Dermis microvascular lymphatic vessel endothelial cell (primary cell): ENCODE results near the gene ARL2. TPM values are rescaled to one million over a fixed set of nuclear protein-coding genes. Genes with fewer than 3 reads are reported as not detected.

Experiments used
- DNase-seq, 2 donors: peaks; one replicate each; pipeline versions ENCODE4 v3.0.0 to v3.0.0-alpha.2; 2010; ENCODE audit warnings: low read depth in 2 of 2
- total RNA-seq: library from RNA; depleted of rRNA; stranded (reverse); fragments of >200 nt; gene quantifications from 2 replicates; pipeline ENCODE4 v1.2.1, GENCODE V29; 2014

The ARL2 gene
- total RNA-seq, 1 donor from 2014 or later: 107 TPM

DNA sequence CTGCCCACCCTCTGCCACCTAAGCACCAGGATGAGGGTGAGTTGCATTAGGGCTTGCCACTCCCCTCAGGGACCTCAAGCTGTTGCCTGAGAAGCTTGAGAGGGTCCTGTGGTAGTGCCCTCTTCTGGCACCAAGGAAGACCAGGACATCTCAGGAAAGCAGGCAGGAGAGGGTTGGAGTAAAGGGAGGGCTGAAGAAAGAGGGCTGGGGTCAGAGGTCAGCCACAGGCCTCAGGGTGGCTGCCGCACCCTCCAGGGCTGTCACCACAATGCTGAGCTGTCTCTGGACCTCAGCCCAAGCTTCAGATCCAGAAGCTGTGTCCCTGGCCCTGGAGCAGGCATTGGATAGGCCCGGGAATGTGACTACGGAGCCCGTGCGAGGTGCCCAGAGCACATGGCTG, 31.1 kb downstream of the ARL2 start:
- DNase-seq: no peak

DNA sequence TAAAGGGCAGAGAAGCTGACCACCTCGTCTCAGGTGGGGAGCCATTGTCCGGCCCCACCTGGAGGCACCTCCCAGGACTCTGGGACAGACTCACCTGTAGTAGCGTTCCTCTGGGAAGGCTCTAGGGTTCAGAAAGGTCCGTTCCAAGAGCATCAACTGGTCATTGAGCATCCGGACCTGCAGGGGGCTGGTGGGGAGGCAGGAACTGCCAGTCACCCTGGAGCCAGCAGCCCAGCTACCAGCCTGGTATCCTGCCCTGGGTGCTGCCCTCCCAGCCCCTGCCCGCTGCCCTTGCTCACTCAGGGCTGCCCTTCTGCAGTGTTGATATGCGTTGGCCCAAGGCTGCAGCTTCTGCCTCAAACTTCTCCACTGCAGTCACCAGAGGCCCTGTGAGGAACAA, 31.8 kb downstream of the ARL2 start:
- DNase-seq: no peak

DNA sequence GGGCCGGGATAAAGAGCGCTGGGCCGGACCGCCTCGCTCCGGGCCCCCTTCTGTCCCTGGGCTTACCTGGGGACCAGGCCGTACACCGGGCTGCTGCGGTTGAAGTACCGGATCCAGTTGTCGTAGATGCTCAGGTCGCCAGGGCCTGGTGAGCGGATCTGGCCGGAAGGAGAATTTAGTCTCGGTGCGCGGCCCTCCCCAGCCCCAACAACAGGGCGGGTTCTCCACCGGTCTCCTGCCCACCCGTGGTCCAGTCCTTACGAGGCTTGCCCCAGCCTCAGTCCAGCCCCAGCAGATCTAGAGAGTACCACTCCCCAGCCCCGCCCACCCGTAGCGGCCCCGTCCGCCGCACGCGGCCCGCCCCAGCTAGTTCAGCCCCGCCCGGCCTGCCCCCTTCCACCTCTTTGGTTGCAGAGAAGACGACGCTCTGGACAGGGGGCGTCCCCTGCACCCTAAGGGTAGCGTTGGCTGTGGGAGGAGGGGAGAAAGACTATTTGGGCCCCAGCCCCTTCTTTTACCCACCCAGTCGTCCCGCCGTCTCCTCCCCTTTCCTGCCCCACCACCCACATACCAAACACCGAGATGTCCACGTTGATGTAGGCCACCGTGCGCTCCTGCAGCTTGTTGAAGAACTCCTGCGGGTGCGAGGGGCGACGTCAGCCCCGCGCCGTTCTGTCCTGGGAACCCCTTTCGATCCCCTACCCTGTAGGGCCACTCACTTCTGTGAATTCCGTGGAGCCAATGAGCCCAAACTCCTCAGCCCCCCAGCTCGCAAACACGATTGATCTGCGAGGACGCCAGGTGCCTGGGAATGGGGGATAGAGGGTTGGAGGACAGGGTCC, 33.8 kb downstream of the ARL2 start:
- DNase-seq: peak in 1 of 2 donors; percentile 17

DNA sequence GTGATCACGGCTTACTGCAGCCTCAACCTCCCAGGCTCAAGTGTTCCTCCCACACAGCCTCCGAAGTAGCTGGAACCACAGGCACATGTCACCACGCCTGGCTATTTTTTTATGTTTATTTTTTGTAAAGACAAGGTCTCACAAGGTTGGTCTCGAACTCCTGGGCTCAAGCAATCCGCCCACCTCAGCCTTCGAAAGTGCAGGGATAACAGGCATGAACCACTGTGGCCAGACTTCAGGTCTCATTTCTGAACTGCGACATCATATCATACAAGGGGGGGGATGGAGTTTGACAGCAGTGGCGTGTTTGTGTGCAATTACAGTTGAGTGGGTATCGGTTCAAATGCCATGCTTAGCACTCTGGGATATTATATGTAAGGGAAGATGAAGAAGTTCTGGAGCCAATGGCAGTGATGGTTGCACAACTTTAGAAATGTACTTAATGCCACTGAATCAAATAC, 37.5 kb downstream of the ARL2 start:
- no peak for DNase-seq

DNA sequence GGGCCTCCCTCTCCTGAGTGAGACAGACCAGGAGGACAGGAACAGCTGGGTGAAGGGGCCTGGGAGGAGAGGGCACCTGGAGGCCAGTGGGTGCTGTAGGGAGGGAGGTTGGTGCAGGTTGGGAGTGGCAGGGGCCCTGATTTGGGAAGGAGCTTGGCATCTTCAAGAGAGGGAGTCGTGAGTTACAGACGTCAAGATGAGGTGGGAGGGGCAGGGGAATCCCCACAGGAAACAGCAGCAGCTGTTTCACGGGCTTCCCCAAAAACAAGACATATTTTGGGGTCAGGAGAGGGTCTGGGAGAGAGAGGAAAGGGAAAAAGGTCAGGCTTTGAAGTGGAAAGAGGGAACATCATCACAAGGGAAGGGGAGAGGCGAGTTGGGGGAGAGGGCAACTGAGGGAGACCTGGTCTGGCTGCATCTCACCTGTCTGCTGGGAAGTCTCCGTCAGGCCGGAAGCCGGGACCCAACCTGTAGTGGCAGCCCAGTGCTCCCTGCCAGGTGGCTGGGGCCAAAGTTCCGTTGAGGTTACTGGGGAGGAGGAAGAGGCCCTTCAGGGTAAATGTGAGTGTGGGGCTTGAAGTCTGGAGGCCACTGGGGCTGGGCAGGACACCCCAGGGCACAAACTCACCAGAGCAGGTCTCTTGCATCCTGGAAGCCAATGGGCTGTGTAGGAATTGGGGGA, 40.0 kb downstream of the ARL2 start:
- no peak for DNase-seq

DNA sequence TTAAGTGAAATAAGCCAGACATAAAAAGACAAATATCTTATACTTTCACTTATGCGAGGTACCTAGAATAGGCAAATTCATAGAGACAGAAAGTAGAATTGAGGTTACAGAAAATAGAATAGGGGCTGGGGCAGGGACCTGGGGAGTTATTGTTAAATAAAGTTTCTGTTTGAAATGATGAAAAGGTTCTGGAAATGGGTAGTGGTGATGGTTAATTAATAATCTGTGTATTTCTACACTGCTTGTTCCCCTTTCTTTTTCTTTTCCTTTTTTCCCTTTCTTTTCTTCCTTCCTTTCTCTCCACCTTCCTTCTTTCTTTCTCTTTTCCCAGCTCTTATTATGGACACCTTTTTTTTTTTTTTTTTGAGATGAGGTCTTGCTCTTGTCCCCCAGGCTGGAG, 41.6 kb downstream of the ARL2 start:
- no peak for DNase-seq

DNA sequence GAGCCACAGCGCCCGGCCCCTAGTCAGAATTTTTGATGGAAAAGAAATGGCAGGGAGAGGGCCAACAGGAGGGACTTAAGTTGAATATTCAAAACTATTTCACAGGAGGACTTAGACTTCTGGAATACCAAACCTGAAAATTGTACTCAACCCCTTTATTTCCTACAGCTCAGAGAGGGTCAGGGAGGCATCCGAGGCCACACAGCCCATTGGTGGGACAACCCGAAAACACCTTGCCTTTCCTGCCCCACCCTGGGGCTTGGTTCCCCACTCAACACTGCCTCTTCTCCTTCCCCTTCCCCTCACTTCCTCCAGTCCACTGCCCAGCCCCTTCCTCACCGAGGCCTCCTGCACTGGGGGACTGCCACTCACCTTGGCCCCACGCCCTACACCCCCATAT, 43.0 kb downstream of the ARL2 start:
- DNase-seq: no peak

DNA sequence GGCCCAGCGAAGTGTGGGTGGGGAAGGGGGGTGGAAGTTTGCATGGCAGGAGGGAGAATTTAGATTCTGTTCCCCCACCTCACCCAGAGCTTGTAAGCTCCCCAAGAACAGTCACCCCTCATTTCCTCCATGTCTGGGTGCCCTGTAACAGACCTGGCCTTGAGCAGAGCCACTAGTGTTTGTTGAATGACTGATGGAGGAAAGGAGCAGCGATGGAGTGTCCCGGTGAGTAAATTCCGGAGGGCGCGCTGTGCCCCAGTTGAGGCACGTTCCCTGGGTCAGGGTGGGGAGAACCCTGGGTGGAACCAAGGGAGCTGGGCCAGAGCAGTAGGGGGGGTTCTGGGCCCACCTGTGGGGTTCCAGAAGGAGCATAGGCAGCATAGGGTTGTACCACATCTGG, 43.6 kb downstream of the ARL2 start:
- no peak for DNase-seq

DNA sequence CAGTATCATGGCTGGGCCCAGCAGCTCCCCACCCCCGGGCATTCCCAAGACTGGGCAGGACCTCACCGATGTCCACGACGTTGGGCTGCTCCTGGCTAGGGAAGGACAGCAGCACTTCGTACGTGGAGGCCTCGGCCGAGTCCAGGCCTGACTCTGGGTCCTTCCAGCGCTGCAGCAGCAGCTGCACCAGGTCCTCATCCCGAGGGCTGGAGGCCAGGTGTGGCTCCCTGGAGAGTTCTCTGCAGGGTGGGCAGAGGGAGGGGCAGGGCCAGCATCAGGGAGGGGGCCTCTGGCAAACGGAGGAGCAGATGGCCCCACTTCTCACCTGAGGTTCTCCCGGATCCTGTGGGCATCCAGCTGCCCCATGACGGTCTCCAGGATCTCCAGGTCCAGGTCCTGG, 44.1 kb downstream of the ARL2 start:
- DNase-seq: no peak

DNA sequence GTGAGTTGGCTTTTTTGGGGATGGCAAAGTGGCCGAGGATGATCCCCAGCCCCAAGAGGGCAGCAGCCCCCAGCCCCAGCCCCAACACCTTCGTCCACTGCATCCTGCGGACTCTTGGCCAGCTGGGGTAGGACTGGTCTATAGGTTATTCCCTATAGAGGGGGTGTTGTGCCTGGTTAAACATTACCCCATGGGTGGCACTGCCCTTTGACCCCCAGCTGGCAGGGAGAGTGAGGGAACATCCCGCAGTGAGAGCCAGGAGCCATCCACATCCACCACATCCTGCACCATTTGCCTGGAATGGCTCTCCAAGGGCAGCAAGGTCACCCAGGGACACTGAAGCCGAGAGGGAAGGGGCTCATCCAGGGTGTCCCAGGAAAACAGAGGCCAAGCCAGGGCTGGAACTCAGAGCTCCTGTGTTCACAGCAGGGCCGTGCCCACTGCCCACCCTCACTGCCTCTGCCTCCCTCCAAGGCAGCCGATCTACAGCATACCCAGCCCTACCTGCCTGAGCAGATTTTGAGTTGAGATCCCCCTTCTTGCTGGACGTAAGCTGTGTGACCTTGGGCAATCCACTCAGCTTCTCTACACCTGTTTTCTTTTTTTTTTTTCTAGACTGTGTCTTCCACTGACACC, 44.6 kb downstream of the ARL2 start, which contains the start of gene NAALADL1:
Gene NAALADL1 (minus strand): TSS at position 135 of the 636 bp plus-strand sequence. CDS start 32 bp downstream, at position 103.
- no peak for DNase-seq

DNA sequence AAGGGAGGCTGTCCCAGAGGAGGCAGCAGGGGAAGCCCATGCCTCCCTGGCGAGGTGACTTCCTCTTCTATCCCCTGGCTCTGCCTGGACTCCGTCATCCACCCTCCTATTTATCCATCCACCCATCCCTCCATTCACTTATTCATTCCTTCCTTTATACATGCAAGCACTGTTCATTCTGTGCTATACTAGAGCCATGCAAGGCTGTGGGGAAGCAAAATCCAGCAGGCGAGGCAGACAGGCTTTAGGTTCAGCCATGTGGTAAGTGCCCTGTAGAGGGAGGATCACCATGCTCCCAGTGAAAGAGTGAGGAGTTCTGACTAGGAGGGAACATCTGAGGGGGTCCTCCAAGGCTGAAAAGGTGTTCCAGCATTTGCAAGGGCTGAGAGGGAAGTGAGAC, 45.6 kb downstream of the ARL2 start:
- no peak for DNase-seq

DNA sequence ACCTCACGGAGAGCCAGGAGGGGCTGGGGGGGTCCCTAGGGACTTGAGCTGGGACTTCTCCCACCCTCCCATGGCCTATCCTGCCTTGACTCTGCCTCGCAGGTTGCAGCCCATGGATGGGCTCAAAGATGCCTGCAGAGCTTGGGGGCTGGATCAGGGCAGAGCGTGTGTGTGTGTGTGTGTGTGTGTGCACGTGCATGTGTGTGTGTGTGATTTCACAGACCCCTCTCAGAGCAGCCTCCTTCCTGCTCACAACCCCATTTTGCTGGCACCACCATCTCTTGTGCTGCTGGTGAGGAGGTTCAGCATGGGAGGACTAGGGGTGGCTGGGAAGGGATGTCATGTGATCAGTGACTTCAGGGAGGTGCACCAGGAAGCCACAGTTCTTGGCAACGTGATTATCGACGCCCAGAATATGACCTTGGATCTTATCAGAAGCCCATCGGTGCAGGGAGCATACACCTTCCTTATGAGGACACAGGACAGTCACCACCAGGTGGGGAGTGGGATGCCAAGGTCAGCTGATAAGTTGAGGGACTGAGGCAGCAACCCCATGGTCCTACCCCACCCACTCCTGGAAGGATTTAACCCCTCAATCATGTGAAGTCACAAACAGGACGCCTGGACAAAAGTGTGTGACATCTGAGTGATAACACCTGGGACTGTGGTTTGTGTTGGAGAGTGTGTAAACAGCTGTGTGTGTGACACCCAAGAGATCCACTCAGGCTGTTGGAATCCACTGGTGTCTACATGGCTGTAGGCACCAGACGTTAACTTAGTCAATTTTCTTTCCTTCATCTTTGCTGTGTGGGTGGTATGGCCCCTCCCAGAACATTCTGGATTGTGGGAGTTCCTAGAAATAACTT, 46.2 kb downstream of the ARL2 start:
- no peak for DNase-seq

DNA sequence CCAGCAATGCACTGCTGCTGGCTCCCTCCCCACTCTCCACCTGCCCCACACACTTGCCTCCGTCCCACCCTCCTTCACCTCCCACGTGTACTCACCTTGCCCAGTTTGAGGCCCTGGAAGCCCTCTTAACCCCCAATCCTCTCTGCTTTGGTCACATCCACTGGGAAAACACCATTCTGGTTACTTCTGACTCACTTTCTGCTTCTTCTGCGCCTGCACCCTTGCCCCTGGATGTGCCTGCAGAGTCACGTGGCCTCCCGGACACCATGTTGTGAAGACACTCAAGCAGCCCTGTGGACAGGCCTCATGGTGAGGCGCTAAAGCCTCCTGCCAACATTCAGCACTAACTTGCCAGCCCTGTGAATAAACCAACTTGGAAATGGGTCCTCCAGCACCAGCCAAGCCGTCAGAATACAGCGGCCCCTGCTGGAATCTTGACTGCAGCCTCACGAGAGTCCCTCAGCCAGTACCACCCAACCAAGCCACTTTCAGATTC, 47.0 kb downstream of the ARL2 start:
- DNase-seq: peak; percentile 4 to 51

DNA sequence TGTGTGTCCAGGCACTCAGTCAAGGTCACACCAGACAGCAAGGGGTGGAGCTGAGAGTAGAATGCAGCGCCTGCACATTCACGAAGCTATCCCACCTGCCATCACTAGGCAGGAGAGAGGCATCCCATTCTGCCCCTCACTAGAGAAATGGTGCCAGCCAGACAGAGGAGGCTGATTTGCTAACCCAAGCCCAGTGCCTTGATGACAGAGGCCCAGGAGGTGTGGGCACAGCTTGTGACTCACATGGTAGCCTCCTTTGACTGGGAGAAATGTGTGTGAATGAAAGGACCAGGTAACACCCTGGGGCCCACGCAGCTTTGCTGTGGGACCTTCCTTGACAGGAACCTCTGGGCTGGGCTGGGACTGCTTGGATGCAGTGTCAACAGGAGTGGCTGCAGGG, 49.6 kb downstream of the ARL2 start:
- no peak for DNase-seq

DNA sequence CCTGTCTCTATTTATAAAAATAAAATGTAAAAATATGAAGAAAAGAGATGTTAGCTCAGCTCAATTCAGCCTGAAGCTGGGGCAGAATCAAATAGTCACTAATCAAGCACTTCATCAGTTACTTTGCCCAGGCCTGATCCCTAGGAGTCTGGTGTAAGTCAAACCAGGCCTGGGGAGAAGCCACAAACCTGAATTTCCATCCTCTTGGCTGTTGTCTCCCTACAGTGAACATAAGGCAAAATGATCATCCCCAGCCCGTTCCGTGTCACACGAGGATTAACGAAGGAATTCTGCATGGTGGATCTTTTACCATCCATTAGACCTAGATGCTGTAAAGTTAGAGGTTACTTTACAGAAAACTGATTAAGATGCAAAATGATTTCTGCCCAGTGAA, 50.9 kb downstream of the ARL2 start:
- no peak for DNase-seq

DNA sequence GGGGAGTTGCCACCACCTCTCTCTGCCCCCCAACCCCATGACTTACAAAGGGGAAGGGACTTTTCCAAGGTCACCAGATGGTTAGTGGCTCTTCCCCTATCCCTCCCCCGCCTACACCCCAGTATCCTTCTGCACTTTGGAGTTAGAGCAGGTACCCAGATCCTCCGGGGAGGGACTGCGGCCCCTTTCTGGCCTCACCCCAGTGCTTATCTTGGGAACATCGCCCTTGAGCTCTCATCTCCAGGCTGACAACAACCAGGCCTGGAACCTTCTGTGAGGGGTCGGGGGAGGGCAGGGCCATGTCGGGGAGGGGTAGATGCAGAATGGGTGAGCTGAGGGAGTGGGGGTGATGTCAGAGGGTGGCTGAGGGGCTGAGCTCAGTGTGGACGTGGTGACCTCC, 51.9 kb downstream of the ARL2 start:
- no peak for DNase-seq

DNA sequence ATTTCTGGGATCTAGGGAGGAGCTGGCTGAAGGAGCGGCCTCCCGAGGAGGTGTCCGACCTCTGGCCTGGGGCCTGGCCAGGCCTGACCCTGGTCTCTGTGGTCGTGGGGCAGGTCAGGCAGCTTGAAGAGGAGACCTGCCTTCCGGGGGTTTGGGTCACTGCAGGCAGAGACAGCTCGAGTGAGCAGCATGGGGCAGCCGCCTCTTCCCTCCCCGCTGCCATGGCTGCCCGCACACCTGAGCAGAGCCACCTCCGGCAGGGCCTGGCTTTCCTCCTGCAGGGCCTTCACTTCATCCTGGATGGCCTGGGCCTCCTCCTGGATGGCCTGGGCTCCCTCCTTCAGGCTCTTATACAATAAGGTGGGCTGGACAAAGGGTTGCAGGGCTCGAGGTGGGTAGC, 52.4 kb downstream of the ARL2 start:
- DNase-seq: no peak

DNA sequence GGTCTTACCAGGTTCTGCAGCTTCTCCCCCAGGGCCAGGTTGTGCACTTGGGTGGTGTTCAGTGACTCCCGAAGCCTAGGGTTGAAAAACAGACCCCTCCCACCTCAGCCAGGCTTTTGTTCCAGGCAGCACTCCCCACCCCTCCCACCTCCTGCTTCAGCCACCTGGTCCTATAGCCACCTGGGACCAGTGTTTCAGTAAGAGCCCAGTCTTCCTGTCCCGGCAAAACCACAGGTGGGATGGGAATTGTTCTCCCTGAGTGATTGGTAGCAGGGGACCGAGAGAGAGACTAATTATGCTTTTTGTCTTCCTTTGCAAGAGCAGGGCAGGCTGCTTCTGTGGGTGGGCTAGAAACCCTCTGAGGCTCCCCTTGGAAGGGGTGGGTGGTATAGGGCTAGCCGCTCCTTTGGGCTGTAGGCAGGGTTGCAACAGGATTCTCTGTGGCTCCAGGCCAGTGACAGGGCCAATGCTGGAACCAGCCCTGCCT, 52.9 kb downstream of the ARL2 start:
- no peak for DNase-seq

DNA sequence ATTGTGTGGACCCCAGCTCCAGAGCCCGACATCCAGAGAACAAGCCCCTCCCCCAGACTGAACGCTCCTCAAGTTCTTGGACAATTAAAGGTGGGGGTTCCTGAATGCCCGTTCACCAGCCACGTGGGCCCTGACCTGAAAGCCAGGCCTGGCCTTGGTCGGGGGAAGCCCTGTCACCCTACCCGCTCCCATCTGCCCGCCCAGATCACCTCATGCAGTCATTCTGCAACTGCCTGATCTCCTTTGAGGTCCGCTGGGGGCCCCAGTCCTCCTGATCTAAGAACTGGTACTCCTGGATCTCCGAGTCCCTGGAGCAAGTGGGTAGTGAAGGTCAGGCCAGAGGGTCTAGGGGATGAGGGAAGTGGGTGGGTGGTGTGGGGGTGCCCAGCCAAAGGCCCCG, 53.5 kb downstream of the ARL2 start:
- DNase-seq: no peak

DNA sequence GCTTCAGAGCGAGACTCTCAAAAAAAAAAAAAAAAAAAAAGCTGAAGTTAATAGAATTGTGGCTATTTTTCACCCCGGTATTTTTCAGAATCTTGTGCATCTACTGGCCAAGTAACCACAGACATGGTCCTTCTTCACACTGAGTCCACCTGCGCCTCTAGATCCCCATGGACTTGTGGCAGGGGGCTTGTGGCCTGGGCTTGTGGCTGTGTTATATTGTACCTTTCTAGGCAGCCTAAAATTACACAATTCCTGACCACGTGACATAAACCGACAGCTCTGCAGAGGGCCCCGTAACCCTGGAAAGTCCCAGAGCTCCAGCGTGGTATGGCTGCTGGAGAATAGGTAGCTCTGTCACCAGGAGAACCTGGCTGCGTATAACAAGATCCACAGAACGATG, 55.3 kb downstream of the ARL2 start:
- DNase-seq: peak in 1 of 2 donors; percentile 3
